HepG2 (cell line): ENCODE measurements around the gene CAMKMT. TPM values are rescaled to one million over a fixed set of nuclear protein-coding genes. Genes with fewer than 3 reads are reported as not detected.

Experiments used
- ATAC-seq: fragments of 200-7000 bp; cut with Tn5 transposase; 3 replicates; pipeline ENCODE4 v1.9.1; 2020; ENCODE audit warnings: mild to moderate bottlenecking, moderate library complexity
- BruUV-seq: library from RNA; stranded (reverse); fragments of 400-500 nt; replicated peaks from 2 replicates; lab custom pipeline; 2021; lab: Mats Ljungman, UMichigan
- CTCF ChIA-PET: fragments of 300-600 bp; formaldehyde crosslinking; extraction: SDS; loops from one replicate; lab custom pipeline; 2021; ENCODE audit warnings: low total read pairs, inconsistent platforms, low intra/inter-chr PET ratio; lab: Yijun Ruan, JAX
- POLR2A ChIA-PET: fragments of 350-600 bp; sonication (Branson Sonifier 250); formaldehyde crosslinking; loops from one replicate; lab custom pipeline; 2020; ENCODE audit warnings: antibody characterized with exemption, inconsistent platforms; lab: Yijun Ruan, JAX
- DNase-seq: peaks from one replicate; pipeline ENCODE4 v3.0.0-alpha.2; 2015; ENCODE audit warnings: low spot score
- FAIRE-seq: peaks from 3 replicates; lab custom pipeline; 2011; peaks lifted over from hg19 to GRCh38; lab: Jason Lieb, UNC
- H2AFZ ChIP-seq: one replicate; pipeline ENCODE4 v1.6.1; 2011; ENCODE audit warnings: low read length, inconsistent platforms
- H3K27ac ChIP-seq: fragments of 300-600 bp; 3 replicates; pipeline ENCODE4 v1.8.0; 2011; ENCODE audit warnings: mixed run types, mild to moderate bottlenecking, mixed read lengths, low read length, inconsistent platforms; ENCODE audit not compliant: insufficient read depth; ENCODE audit errors: extremely low read length
- H3K27me3 ChIP-seq, 2 experiments: fragments of 200-600 bp in 1 of 2; 2 replicates in 1 of 2; 3 replicates in 1 of 2; pipeline versions ENCODE4 v1.6.0 to v1.8.0; 2011; ENCODE audit warnings: low read length in 2 of 2, mild to moderate bottlenecking in 2 of 2, moderate library complexity in 2 of 2, inconsistent platforms in 1 of 2; ENCODE audit not compliant: insufficient read depth in 2 of 2, control insufficient read depth in 1 of 2
- H3K36me3 ChIP-seq, 2 experiments: fragments of 200-600 bp in 1 of 2; replicated peaks in 1 of 2; 2 replicates in 1 of 2; 3 replicates in 1 of 2; pipeline versions ENCODE4 v1.5.1 to v1.8.0; 2011; ENCODE audit warnings: low read length in 2 of 2, inconsistent platforms in 1 of 2; ENCODE audit not compliant: insufficient read depth in 2 of 2, control insufficient read depth in 1 of 2
- H3K4me1 ChIP-seq: 2 replicates; pipeline ENCODE4 v1.5.1; 2012; ENCODE audit warnings: low read length, inconsistent platforms; ENCODE audit not compliant: insufficient read depth
- H3K4me2 ChIP-seq: 2 replicates; pipeline ENCODE4 v1.6.0; 2011; ENCODE audit warnings: low read depth, low read length, inconsistent platforms
- H3K4me3 ChIP-seq, 3 experiments: fragments of 200-600 bp in 1 of 3; sonication (generic), shearing (Covaris generic) in 1 of 3; replicated peaks in 1 of 3; 2 replicates each; pipeline ENCODE4 v1.5.1; 2011 to 2016; ENCODE audit warnings: low read length in 3 of 3, inconsistent platforms in 2 of 3, low read depth in 2 of 3, mild to moderate bottlenecking in 2 of 3, control low read depth in 1 of 3, mixed read lengths in 1 of 3; ENCODE audit not compliant: insufficient read depth in 1 of 3
- H3K79me2 ChIP-seq: one replicate; pipeline ENCODE4 v1.6.1; 2011; ENCODE audit warnings: low read length, inconsistent platforms; ENCODE audit not compliant: insufficient read depth
- H3K9ac ChIP-seq: 2 replicates; pipeline ENCODE4 v1.6.0; 2011; ENCODE audit warnings: mild to moderate bottlenecking, low read depth, low read length, inconsistent platforms; ENCODE audit not compliant: insufficient read depth
- H3K9me3 ChIP-seq: 2 replicates; pipeline ENCODE4 v1.5.1; 2012; ENCODE audit warnings: mild to moderate bottlenecking, low read length
- H4K20me1 ChIP-seq: 2 replicates; pipeline ENCODE4 v1.6.0; 2011; ENCODE audit warnings: inconsistent platforms, mild to moderate bottlenecking, low read length, moderate library complexity; ENCODE audit not compliant: insufficient read depth
- ARNTL ChIP-seq: sonication (generic); formaldehyde crosslinking; IDR thresholded peaks from 2 replicates; pipeline ENCODE4 v1.4.0; 2020; ENCODE audit warnings: mild to moderate bottlenecking, missing genetic modification reagents
- MTF1 ChIP-seq: sonication (generic); formaldehyde crosslinking; IDR thresholded peaks from 2 replicates; pipeline ENCODE4 v1.5.0; 2020; ENCODE audit warnings: missing genetic modification reagents
- PAXIP1 ChIP-seq: sonication (generic); formaldehyde crosslinking; conservative IDR thresholded peaks from 2 replicates; pipeline ENCODE4 v1.4.0; 2020; ENCODE audit warnings: mild to moderate bottlenecking, missing genetic modification reagents, moderate library complexity
- THAP9 ChIP-seq: sonication (generic); formaldehyde crosslinking; IDR thresholded peaks from 2 replicates; pipeline ENCODE4; 2020; ENCODE audit warnings: missing genetic modification reagents, mild to moderate bottlenecking, borderline replicate concordance
- THRA ChIP-seq: sonication (generic); formaldehyde crosslinking; IDR thresholded peaks from 2 replicates; pipeline ENCODE4 v1.4.0; 2020; ENCODE audit warnings: missing genetic modification reagents, borderline replicate concordance
- ZFAT ChIP-seq: sonication (generic); formaldehyde crosslinking; conservative IDR thresholded peaks from 2 replicates; pipeline ENCODE4 v1.8.1; 2023; ENCODE audit warnings: missing genetic modification reagents, inconsistent platforms
- ZNF331 ChIP-seq: sonication (generic); formaldehyde crosslinking; IDR thresholded peaks from 2 replicates; pipeline ENCODE4 v1.4.0; 2020; ENCODE audit warnings: missing genetic modification reagents
- ZNF607 ChIP-seq: sonication (generic); formaldehyde crosslinking; IDR thresholded peaks from 2 replicates; pipeline ENCODE4 v1.5.1; 2020; ENCODE audit warnings: missing genetic modification reagents, mild to moderate bottlenecking, borderline replicate concordance
- ZNF619 ChIP-seq: sonication (generic); formaldehyde crosslinking; IDR thresholded peaks from 2 replicates; pipeline ENCODE4 v1.4.0; 2020; ENCODE audit warnings: mild to moderate bottlenecking, missing genetic modification reagents
- ZNF724P ChIP-seq: sonication (generic); formaldehyde crosslinking; IDR thresholded peaks from 2 replicates; pipeline ENCODE4 v1.8.0; 2022; ENCODE audit warnings: missing genetic modification reagents, borderline replicate concordance
- WGBS: methylation state at CpG from one replicate; pipeline ENCODE4 v1.1.6; 2017; ENCODE audit warnings: low lambda C conversion rate; 5-methylcytosine and 5-hydroxymethylcytosine counted together
- in situ Hi-C: cut with HindIII; loops from 2 replicates; pipeline ENCODE4 v1.10.0; 2017; ENCODE audit warnings: low pct_unique_long_range_greater_than_20kb; ENCODE audit not compliant: extremely low pct_ligation_motif_present
- intact Hi-C: fragments of 100-400 bp; cut with micrococcal nuclease; formaldehyde crosslinking; loops from one replicate; pipeline ENCODE4 v1.10.0; 2022; ENCODE audit not compliant: unreplicated experiment
- polyA plus RNA-seq, 8 experiments: library from polyadenylated mRNA; depleted of rRNA in 3 of 8; stranded (reverse) in 7 of 8; unstranded in 1 of 8; fragments of >200 nt; fragmentation: Illumina TruSeq in 4 of 8; extraction: Trizol in 4 of 8; gene quantifications; 2 replicates each; pipeline versions ENCODE4 v1.2.1 to v1.2.3, GENCODE V29; 2011 to 2016; ENCODE audit warnings: low read depth in 4 of 8, missing spikeins in 1 of 8, mixed read lengths in 1 of 8; ENCODE audit not compliant: insufficient read depth in 1 of 8
- total RNA-seq, 5 experiments: library from RNA; depleted of rRNA; stranded (reverse); fragments of >200 nt; fragmentation: Illumina TruSeq; extraction: Trizol; gene quantifications; 2 replicates each; pipeline ENCODE4 v1.2.3, GENCODE V29; 2016; ENCODE audit warnings: low read depth in 1 of 5
- TF ChIP-seq, protein P1 (sequence below): sonication (generic); formaldehyde crosslinking; IDR thresholded peaks from 2 replicates; pipeline ENCODE4 v1.4.0; 2020; ENCODE audit warnings: missing genetic modification reagents

The CAMKMT gene
- total and polyA plus RNA-seq, 2 of the 13 experiments (the other 11 are each of a cell fraction or from before 2014, with no cell fraction given): 6.9 to 20.8 TPM

DNA sequence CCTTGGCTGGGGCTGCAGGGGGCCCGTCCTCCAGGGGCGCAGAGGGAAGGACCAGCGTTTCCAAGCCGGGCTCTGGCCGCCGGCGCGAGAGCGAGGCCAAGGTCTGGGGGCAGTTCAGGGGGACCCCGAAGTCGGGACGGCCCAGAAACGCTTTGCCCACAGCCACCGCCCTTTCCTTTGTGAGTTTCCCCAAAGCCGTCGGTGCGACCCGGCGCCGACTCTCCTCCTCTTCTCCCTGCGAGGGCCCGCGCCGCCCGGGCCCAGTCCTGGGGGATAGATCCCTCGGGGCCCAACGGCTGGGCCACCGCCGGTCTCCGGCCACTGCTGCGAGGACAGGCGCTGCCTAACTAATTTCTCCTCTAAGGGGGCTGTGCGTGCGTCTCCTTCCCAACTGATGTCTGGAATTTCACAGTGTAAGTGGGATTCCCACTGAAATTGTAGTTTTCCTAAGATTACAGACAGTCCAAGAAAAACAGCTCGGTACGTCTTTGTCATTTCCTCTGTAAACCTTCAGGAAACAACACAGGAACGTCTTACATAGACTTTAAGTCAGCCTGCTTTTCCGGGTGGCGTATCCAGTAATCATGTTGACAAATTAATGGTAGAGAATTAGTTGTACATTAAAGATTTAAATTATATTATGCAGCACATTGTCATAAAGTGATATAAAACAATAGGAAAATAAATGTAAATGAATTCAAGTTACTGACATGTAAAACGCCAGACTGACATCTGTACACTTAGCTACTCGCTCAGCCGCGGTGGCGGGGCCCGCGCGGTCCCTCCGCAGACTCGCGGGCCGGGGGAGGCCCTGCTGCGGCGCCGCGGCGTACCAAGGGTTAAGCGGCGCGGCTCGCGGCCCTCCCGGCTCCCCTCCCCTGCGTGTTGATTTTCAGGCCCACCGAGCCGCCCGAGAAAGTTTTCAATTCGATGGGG, 440.4 kb downstream of the CAMKMT start (continued):
- no peak for TF ChIP-seq ZNF331 (CRISPR knock-in tag)
- no peak for TF ChIP-seq ZFAT (CRISPR knock-in tag)
- no peak for TF ChIP-seq ZNF724P
- TF ChIP-seq PAXIP1 (CRISPR knock-in tag): no peak

DNA sequence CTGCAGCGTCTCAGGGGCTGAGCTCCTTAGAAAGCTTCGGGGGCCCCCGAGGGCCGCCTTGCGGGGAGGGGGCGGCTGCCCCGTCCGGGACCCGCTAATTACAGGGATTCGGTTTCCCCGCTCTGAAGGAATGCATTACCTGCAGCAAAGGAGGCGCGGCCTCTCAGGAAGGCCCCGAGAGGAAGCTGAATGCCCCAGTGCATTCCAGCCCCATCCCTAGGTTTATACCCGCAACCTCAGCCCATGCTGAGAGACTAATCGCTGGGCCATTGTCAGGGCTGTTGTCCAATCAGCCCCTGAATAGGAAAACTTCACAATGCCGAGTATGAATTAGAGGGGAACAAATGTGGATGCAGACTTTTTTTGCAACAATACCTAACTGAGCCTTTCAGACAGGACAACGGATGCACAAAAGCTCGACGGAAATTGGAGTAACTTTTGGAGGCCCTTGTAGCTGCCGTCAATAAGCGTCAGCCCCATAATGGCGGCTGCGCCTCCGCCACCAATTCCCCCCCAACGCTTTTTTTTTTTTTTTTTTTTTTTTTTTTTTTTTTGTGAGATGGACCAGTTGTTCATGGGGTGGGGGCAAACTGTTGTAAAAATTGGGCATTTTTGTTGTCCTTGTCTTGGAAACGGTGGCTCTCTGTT, 441.2 kb downstream of the CAMKMT start:
- FAIRE-seq (no peak), DNase-seq (no peak), ATAC-seq (peak; percentile 71)
- 33% methylated on average over 27 of the region's 27 CpGs for WGBS
- peak overlapping the region; percentile 19 for H3K4me2 ChIP-seq
- no peak overlapping the region for H2AFZ ChIP-seq
- no peaks in the 10 kb centered on the region for H4K20me1 ChIP-seq
- no TSS peak for BruUV-seq
- no peaks in the 10 kb centered on the region for H3K9me3 ChIP-seq
- POLR2A ChIA-PET: no interaction called here
- CTCF ChIA-PET: no interaction called here
- no peaks in the 10 kb centered on the region for H3K36me3 ChIP-seq
- H3K27me3 ChIP-seq: peaks cover 2 to 69% of the 10 kb centered on the region in 2 experiments; a peak in 4 of 5 replicates
- no peak overlapping the region for H3K9ac ChIP-seq
- H3K4me3 ChIP-seq: peak overlapping the region in 1 of 3 experiments; percentile 41; a peak in 1 of 6 replicates
- H3K27ac ChIP-seq: no peak overlapping the region
- no peaks in the 10 kb centered on the region for H3K4me1 ChIP-seq
- H3K79me2 ChIP-seq: no peaks in the 10 kb centered on the region
- intact Hi-C loops: no loop called here
- in situ Hi-C loops: no loop called here
- TF ChIP-seq MTF1 (CRISPR knock-in tag) (no peak), ZNF607 (no peak), THRA (no peak), ARNTL (no peak), THAP9 (no peak), ZNF619 (no peak)
- TF ChIP-seq, protein P1, sequence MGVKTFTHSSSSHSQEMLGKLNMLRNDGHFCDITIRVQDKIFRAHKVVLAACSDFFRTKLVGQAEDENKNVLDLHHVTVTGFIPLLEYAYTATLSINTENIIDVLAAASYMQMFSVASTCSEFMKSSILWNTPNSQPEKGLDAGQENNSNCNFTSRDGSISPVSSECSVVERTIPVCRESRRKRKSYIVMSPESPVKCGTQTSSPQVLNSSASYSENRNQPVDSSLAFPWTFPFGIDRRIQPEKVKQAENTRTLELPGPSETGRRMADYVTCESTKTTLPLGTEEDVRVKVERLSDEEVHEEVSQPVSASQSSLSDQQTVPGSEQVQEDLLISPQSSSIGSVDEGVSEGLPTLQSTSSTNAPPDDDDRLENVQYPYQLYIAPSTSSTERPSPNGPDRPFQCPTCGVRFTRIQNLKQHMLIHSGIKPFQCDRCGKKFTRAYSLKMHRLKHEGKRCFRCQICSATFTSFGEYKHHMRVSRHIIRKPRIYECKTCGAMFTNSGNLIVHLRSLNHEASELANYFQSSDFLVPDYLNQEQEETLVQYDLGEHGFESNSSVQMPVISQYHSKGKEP (CRISPR knock-in tag): no peak
